A673 (cell line): ENCODE measurements around the gene LARP4B.

Experiments used
- EZH2 ChIP-seq: fragments of 200-600 bp; sonication (generic); IDR thresholded peaks from 2 replicates; pipeline ENCODE4 v1.6.1; 2017; ENCODE audit warnings: borderline replicate concordance, low read depth, mild to moderate bottlenecking, mixed read lengths, antibody characterized with exemption, low read length; ENCODE audit not compliant: poor library complexity, severe bottlenecking
- TF ChIP-seq, protein P1 (sequence below): fragments of 300-800, 200-600 bp; sonication (generic); conservative IDR thresholded peaks from 2 replicates; pipeline ENCODE4 v1.5.1; 2017; ENCODE audit warnings: low read depth, mild to moderate bottlenecking, antibody characterized with exemption, low read length, moderate library complexity, mixed read lengths

DNA sequence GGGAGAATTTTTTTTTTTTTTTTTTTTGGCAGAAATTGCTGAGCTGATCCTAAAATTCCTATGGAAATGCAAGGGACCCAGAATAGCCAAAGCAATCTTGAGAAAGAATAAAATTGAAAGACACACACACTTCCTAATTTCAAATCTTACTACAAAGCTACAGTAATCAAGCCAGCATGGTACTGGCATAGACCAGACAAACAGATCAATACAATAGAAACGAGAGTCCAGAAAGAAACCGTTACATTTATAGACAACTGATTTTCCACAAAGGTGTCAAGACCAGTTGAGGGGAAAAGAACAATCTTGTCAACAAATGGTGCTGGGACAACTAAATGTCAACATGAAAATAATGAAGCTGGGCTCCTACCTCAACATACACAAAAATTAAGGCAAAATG lies 34.5 kb downstream of the LARP4B start:
- TF ChIP-seq, protein P1, sequence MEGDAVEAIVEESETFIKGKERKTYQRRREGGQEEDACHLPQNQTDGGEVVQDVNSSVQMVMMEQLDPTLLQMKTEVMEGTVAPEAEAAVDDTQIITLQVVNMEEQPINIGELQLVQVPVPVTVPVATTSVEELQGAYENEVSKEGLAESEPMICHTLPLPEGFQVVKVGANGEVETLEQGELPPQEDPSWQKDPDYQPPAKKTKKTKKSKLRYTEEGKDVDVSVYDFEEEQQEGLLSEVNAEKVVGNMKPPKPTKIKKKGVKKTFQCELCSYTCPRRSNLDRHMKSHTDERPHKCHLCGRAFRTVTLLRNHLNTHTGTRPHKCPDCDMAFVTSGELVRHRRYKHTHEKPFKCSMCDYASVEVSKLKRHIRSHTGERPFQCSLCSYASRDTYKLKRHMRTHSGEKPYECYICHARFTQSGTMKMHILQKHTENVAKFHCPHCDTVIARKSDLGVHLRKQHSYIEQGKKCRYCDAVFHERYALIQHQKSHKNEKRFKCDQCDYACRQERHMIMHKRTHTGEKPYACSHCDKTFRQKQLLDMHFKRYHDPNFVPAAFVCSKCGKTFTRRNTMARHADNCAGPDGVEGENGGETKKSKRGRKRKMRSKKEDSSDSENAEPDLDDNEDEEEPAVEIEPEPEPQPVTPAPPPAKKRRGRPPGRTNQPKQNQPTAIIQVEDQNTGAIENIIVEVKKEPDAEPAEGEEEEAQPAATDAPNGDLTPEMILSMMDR = no peak
- TF ChIP-seq EZH2 = no peak
